Measurements from ENCODE around the gene FUBP3.

- TF ChIP-seq, protein P1, sequence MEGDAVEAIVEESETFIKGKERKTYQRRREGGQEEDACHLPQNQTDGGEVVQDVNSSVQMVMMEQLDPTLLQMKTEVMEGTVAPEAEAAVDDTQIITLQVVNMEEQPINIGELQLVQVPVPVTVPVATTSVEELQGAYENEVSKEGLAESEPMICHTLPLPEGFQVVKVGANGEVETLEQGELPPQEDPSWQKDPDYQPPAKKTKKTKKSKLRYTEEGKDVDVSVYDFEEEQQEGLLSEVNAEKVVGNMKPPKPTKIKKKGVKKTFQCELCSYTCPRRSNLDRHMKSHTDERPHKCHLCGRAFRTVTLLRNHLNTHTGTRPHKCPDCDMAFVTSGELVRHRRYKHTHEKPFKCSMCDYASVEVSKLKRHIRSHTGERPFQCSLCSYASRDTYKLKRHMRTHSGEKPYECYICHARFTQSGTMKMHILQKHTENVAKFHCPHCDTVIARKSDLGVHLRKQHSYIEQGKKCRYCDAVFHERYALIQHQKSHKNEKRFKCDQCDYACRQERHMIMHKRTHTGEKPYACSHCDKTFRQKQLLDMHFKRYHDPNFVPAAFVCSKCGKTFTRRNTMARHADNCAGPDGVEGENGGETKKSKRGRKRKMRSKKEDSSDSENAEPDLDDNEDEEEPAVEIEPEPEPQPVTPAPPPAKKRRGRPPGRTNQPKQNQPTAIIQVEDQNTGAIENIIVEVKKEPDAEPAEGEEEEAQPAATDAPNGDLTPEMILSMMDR (optimal IDR thresholded peaks at IDR 0.05 in 1 of 3, IDR thresholded peaks at IDR 0.05 in 1 of 3, conservative IDR thresholded peaks at IDR 0.05 in 1 of 3; ENCODE audit: extremely low read depth in 1 of 3, insufficient read depth in 2 of 3, low read length in 3 of 3) = peak in 1 of 3 experiments; percentile 43
- no peak for TF ChIP-seq EZH2 (IDR thresholded peaks at IDR 0.05; ENCODE audit: low read length)
These were observed 39.8 kb upstream of the FUBP3 start for GRCh38 chr9:130539420-130540223.
